ENCODE data around the gene GGN. TPM values are rescaled to one million over a fixed set of nuclear protein-coding genes. Genes with fewer than 3 reads are reported as not detected.

The GGN gene
- total and polyA plus RNA-seq, 2 donors from 2014 or later, result 0.92 to 1.6 TPM

GRCh38 chr19:38433268-38433733 is 45.5 kb upstream of the GGN start, which contains the start of gene RYR1:
RYR1 (plus strand) TSS chr19:38433691; CDS start chr19:38433830, 139 bp downstream.
- H3K4me3 ChIP-seq (ENCODE audit: low read length in 3 of 3), result no peak within 1 kb of the TSS
- DNase-seq, result peak; percentile 45 to 71 (median 64)

DNA sequence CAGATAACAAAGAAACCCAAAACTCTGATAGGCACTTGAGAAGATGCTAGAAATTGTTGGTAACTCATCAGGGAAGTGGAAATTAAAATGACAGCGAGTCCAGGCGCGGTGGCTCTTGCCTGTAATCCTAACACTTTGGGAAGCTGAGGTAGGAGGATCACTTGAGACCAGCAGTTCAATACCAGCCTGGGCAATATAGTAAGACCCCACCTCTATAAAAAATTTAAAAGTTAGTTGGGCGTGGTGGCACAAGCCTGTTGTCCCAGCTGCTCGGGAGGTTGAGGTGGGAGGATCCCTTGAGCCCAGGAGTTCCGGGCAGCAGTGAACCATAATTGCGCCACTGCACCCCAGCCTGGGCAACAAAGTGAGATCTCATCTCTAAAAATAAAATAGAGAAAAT is 43.1 kb upstream of the GGN start:
- Histone ChIP-seq H3K27ac (ENCODE audit: low read depth in 2 of 2, low read length in 2 of 2) (no peak overlapping the region), H3K4me3 (ENCODE audit: low read length in 3 of 3) (no peak overlapping the region), H3K36me3 (ENCODE audit: control insufficient read depth in 2 of 3, insufficient read depth in 3 of 3, low read length in 3 of 3) (no peaks in the 10 kb centered on the region), H3K4me1 (ENCODE audit: control insufficient read depth in 2 of 3, insufficient read depth in 2 of 3, low read depth in 1 of 3, low read length in 3 of 3) (no peaks in the 10 kb centered on the region), H3K9me3 (ENCODE audit: control insufficient read depth in 2 of 3, insufficient read depth in 1 of 3, low read length in 3 of 3) (no peaks in the 10 kb centered on the region), H3K9ac (ENCODE audit: low read length in 3 of 3) (no peak overlapping the region), H3K27me3 (ENCODE audit: control insufficient read depth, insufficient read depth, low read length) (no peaks in the 10 kb centered on the region)
- FAIRE-seq (no peak), DNase-seq (no peak)
- intact Hi-C loops (cut with DNase I), result no loop called here
- TF ChIP-seq, protein P1, sequence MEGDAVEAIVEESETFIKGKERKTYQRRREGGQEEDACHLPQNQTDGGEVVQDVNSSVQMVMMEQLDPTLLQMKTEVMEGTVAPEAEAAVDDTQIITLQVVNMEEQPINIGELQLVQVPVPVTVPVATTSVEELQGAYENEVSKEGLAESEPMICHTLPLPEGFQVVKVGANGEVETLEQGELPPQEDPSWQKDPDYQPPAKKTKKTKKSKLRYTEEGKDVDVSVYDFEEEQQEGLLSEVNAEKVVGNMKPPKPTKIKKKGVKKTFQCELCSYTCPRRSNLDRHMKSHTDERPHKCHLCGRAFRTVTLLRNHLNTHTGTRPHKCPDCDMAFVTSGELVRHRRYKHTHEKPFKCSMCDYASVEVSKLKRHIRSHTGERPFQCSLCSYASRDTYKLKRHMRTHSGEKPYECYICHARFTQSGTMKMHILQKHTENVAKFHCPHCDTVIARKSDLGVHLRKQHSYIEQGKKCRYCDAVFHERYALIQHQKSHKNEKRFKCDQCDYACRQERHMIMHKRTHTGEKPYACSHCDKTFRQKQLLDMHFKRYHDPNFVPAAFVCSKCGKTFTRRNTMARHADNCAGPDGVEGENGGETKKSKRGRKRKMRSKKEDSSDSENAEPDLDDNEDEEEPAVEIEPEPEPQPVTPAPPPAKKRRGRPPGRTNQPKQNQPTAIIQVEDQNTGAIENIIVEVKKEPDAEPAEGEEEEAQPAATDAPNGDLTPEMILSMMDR (IDR thresholded peaks at IDR 0.05; ENCODE audit: borderline replicate concordance, extremely low read depth, insufficient read depth), result no peak

More at GRCh38 chr19:38433268-38433733, 45.5 kb upstream of the GGN start, which contains the start of gene RYR1:
- Histone ChIP-seq H3K36me3 (ENCODE audit: control insufficient read depth in 2 of 3, insufficient read depth in 3 of 3, low read length in 3 of 3) (no peaks in the 10 kb centered on the region), H3K27ac (ENCODE audit: low read depth in 2 of 2, low read length in 2 of 2) (no peak within 1 kb of the TSS), H3K4me1 (ENCODE audit: control insufficient read depth in 2 of 3, insufficient read depth in 2 of 3, low read depth in 1 of 3, low read length in 3 of 3) (no peaks in the 10 kb centered on the region), H3K9me3 (ENCODE audit: control insufficient read depth in 2 of 3, insufficient read depth in 1 of 3, low read length in 3 of 3) (no peaks in the 10 kb centered on the region), H3K9ac (ENCODE audit: low read length in 3 of 3) (no peak within 1 kb of the TSS), H3K27me3 (ENCODE audit: control insufficient read depth, insufficient read depth, low read length) (no peaks in the 10 kb centered on the region)
- intact Hi-C loops (cut with DNase I), result no loop called here
- FAIRE-seq, result no peak
- TF ChIP-seq, protein P1 (IDR thresholded peaks at IDR 0.05; ENCODE audit: borderline replicate concordance, extremely low read depth, insufficient read depth), result no peak

DNA sequence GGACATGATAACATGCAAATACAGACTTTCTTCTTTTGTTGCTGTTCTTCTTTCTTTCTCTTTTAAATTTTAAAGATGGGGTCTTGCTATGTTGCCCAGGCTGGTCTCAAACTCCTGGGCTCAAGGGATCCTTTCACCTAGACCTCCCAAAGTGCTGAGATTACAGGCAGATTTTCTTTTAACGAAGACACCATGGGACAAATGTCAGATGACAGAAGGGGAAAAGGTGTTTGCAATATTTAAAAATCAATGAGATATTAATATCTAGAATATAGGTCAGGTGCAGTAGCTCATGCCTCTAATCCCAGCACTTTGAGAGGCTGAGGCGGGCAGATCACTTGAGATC is 42.0 kb upstream of the GGN start:
- no peaks in the 10 kb centered on the region for H3K4me1 ChIP-seq (ENCODE audit: control insufficient read depth in 2 of 3, insufficient read depth in 2 of 3, low read depth in 1 of 3, low read length in 3 of 3)
- no peaks in the 10 kb centered on the region for H3K36me3 ChIP-seq (ENCODE audit: control insufficient read depth in 2 of 3, insufficient read depth in 3 of 3, low read length in 3 of 3)
- H3K4me3 ChIP-seq (ENCODE audit: low read length in 3 of 3), result no peak overlapping the region
- TF ChIP-seq, protein P1 (IDR thresholded peaks at IDR 0.05; ENCODE audit: borderline replicate concordance, extremely low read depth, insufficient read depth), result no peak
- H3K9me3 ChIP-seq (ENCODE audit: control insufficient read depth in 2 of 3, insufficient read depth in 1 of 3, low read length in 3 of 3), result no peaks in the 10 kb centered on the region
- FAIRE-seq (no peak), DNase-seq (no peak)
- intact Hi-C loops (cut with DNase I), result no loop called here
- no peaks in the 10 kb centered on the region for H3K27me3 ChIP-seq (ENCODE audit: control insufficient read depth, insufficient read depth, low read length)
- no peak overlapping the region for H3K9ac ChIP-seq (ENCODE audit: low read length in 3 of 3)
- no peak overlapping the region for H3K27ac ChIP-seq (ENCODE audit: low read depth in 2 of 2, low read length in 2 of 2)

All from kidney (tissue), 14 donors.